CD8-positive, alpha-beta memory T cell (primary cell): Measurements from ENCODE around the gene RAPGEF1. TPM values are rescaled to one million over a fixed set of nuclear protein-coding genes. Genes with fewer than 3 reads are reported as not detected.
"Not testable (repeated sequence)": the region's sequence is repeated elsewhere in the genome, so short reads cannot be mapped to it uniquely, and the experiment has no call there.

Experiments
- CTCF ChIA-PET: fragments of 350-600 bp; sonication (Branson Sonifier 250); formaldehyde crosslinking; loops from one replicate; lab custom pipeline; 2021; ENCODE audit warnings: antibody characterized with exemption; lab: Charles Lee
- POLR2A ChIA-PET: fragments of 350-600 bp; sonication (Branson Sonifier 250); formaldehyde crosslinking; loops from one replicate; lab custom pipeline; 2021; ENCODE audit warnings: antibody characterized with exemption; lab: Charles Lee
- DNase-seq, 5 donors: peaks; one replicate each; pipeline versions ENCODE4 v3.0.0 to v3.0.0-alpha.2; 2020 to 2022; ENCODE audit warnings: mixed read lengths in 1 of 5
- H3K27ac ChIP-seq: one replicate; pipeline ENCODE4 v1.7.0; 2013; ENCODE audit warnings: low read depth, mild to moderate bottlenecking, low read length, moderate library complexity
- H3K27me3 ChIP-seq: 2 replicates; pipeline ENCODE4 v1.7.0; 2013; ENCODE audit warnings: low read length, mild to moderate bottlenecking; ENCODE audit not compliant: insufficient read depth, poor library complexity, severe bottlenecking
- H3K36me3 ChIP-seq: 2 replicates; pipeline ENCODE4 v1.7.0; 2013; ENCODE audit warnings: mild to moderate bottlenecking, low read length, moderate library complexity; ENCODE audit not compliant: insufficient read depth
- H3K4me1 ChIP-seq: 2 replicates; pipeline ENCODE4 v1.7.0; 2013; ENCODE audit warnings: mild to moderate bottlenecking, low read length, moderate library complexity; ENCODE audit not compliant: insufficient read depth
- H3K4me3 ChIP-seq: 2 replicates; pipeline ENCODE4 v1.7.0; 2013; ENCODE audit warnings: mild to moderate bottlenecking, low read length
- H3K9me3 ChIP-seq: 2 replicates; pipeline ENCODE4 v1.7.0; 2013; ENCODE audit warnings: mild to moderate bottlenecking, low read length
- H3K27ac Mint-ChIP-seq, 8 donors: one replicate each; pipeline ENCODE4 v1.8.0; 2020 to 2021; ENCODE audit warnings: mixed read lengths in 8 of 8, mild to moderate bottlenecking in 6 of 8, inconsistent platforms in 3 of 8, moderate library complexity in 3 of 8
- H3K27me3 Mint-ChIP-seq, 2 donors: one replicate each; pipeline ENCODE4 v1.8.0; 2020 to 2021; ENCODE audit warnings: mixed read lengths in 2 of 2, mild to moderate bottlenecking in 1 of 2, moderate library complexity in 1 of 2
- H3K36me3 Mint-ChIP-seq, 3 donors: one replicate each; pipeline ENCODE4 v1.8.0; 2020 to 2021; ENCODE audit warnings: mixed read lengths in 3 of 3, inconsistent platforms in 1 of 3, mild to moderate bottlenecking in 1 of 3
- H3K4me1 Mint-ChIP-seq, 3 donors: one replicate each; pipeline ENCODE4 v1.8.0; 2020 to 2021; ENCODE audit warnings: mixed read lengths in 3 of 3, inconsistent platforms in 1 of 3, mild to moderate bottlenecking in 1 of 3
- H3K4me3 Mint-ChIP-seq, 7 donors: one replicate each; pipeline ENCODE4 v1.8.0; 2020 to 2021; ENCODE audit warnings: mixed read lengths in 7 of 7, mild to moderate bottlenecking in 6 of 7, moderate library complexity in 4 of 7, inconsistent platforms in 2 of 7
- H3K9me3 Mint-ChIP-seq, 5 donors: one replicate each; pipeline ENCODE4 v1.8.0; 2020 to 2022; ENCODE audit warnings: mixed read lengths in 5 of 5, mild to moderate bottlenecking in 3 of 5, moderate library complexity in 2 of 5, inconsistent platforms in 1 of 5
- polyA plus RNA-seq: library from polyadenylated mRNA; unstranded; fragments of 300-500 nt; fragmentation: Illumina TruSeq; gene quantifications from one replicate; pipeline ENCODE4 v1.2.3, GENCODE V29; 2021
- total RNA-seq, 2 experiments: library from RNA; stranded (reverse); gene quantifications; one replicate each; pipeline ENCODE4 v1.2.3, GENCODE V29; 2021

Gene RAPGEF1
- total and polyA plus RNA-seq, 3 experiments from 2014 or later: 20.1 to 148 (median 145) TPM

GRCh38 chr9:131757549-131757948, 17.7 kb upstream of the RAPGEF1 start:
- Histone ChIP-seq H3K4me1 (no peaks in the 10 kb centered on the region), H3K9me3 (no peaks in the 10 kb centered on the region), H3K4me3 (no peak overlapping the region), H3K27ac (no peak overlapping the region), H3K27me3 (peaks cover 3% of the 10 kb centered on the region), H3K36me3 (no peaks in the 10 kb centered on the region)
- H3K36me3 Mint-ChIP-seq: no peaks in the 10 kb centered on the region
- CTCF ChIA-PET: interaction anchor here (1.1 to 2.7 kb wide), 8 partner anchors 12 to 511 kb away, joined by 3 to 8 read pairs (median 4); no protein-coding TSS in a partner anchor
- H3K4me1 Mint-ChIP-seq: peaks cover 4 to 6% (median 5%) of the 10 kb centered on the region in 3 donors
- DNase-seq: no peak
- H3K4me3 Mint-ChIP-seq: no peak overlapping the region
- H3K27ac Mint-ChIP-seq: no peak overlapping the region
- H3K9me3 Mint-ChIP-seq: no peaks in the 10 kb centered on the region
- peaks cover 5 to 16% of the 10 kb centered on the region in 2 donors for H3K27me3 Mint-ChIP-seq
- POLR2A ChIA-PET: no interaction called here

GRCh38 chr9:131755541-131756198, 15.8 kb upstream of the RAPGEF1 start:
- H3K36me3 ChIP-seq: no peaks in the 10 kb centered on the region
- Mint-ChIP-seq H3K27me3 (peaks cover 5 to 16% of the 10 kb centered on the region in 2 donors), H3K36me3 (no peaks in the 10 kb centered on the region), H3K4me3 (peak overlapping the region in 2 of 7 donors; percentile 33 to 41), H3K4me1 (peaks cover 4 to 6% (median 5%) of the 10 kb centered on the region in 3 donors), H3K27ac (peak overlapping the region in 6 of 8 donors; percentile 21 to 92 (median 60)), H3K9me3 (no peaks in the 10 kb centered on the region)
- no peaks in the 10 kb centered on the region for H3K4me1 ChIP-seq
- no peak overlapping the region for H3K4me3 ChIP-seq
- CTCF ChIA-PET: interaction anchor here (0.6 to 2.7 kb wide), 17 partner anchors 9 to 744 kb away, joined by 3 to 9 read pairs (median 3); partner anchors contain the start of gene NUP214
- DNase-seq: peak; percentile 76 to 85 (median 77)
- H3K27me3 ChIP-seq: peaks cover 3% of the 10 kb centered on the region
- no peak overlapping the region for H3K27ac ChIP-seq
- no peaks in the 10 kb centered on the region for H3K9me3 ChIP-seq
- POLR2A ChIA-PET: interaction anchor here (0.7 kb wide), 1 partner anchor 36 kb away, joined by 6 read pairs; no protein-coding TSS in a partner anchor

- Histone ChIP-seq H3K4me3 (no peak overlapping the region), H3K27ac (no peak overlapping the region), H3K4me1 (no peaks in the 10 kb centered on the region), H3K27me3 (peaks cover 3% of the 10 kb centered on the region), H3K36me3 (no peaks in the 10 kb centered on the region), H3K9me3 (no peaks in the 10 kb centered on the region)
- peaks cover 4 to 6% (median 5%) of the 10 kb centered on the region in 3 donors for H3K4me1 Mint-ChIP-seq
- H3K9me3 Mint-ChIP-seq: no peaks in the 10 kb centered on the region
- CTCF ChIA-PET: interaction anchor here (0.6 to 1.7 kb wide), 15 partner anchors 9 to 745 kb away, joined by 3 to 9 read pairs (median 3); partner anchors contain the start of gene NUP214
- POLR2A ChIA-PET: no interaction called here
- DNase-seq: no peak
- peaks cover 5 to 16% of the 10 kb centered on the region in 2 donors for H3K27me3 Mint-ChIP-seq
- H3K27ac Mint-ChIP-seq: no peak overlapping the region
- no peak overlapping the region for H3K4me3 Mint-ChIP-seq
- H3K36me3 Mint-ChIP-seq: no peaks in the 10 kb centered on the region
Measured at GRCh38 chr9:131754846-131755245, 15.0 kb upstream of the RAPGEF1 start.

GRCh38 chr9:131753751-131754150, 13.9 kb upstream of the RAPGEF1 start:
- H3K27ac Mint-ChIP-seq: not testable (repeated sequence)
- CTCF ChIA-PET: interaction anchor here (1.7 kb wide), 1 partner anchor 404 kb away, joined by 3 read pairs; no protein-coding TSS in a partner anchor

GRCh38 chr9:131752231-131752884, 12.5 kb upstream of the RAPGEF1 start:
- no peaks in the 10 kb centered on the region for H3K27me3 ChIP-seq
- peaks cover 3 to 10% of the 10 kb centered on the region in 2 donors for H3K27me3 Mint-ChIP-seq
- H3K27ac Mint-ChIP-seq: peak overlapping the region in 1 of 8 donors; percentile 2
- no peaks in the 10 kb centered on the region for H3K36me3 Mint-ChIP-seq
- H3K9me3 ChIP-seq: no peaks in the 10 kb centered on the region
- no peak for DNase-seq
- no peak overlapping the region for H3K4me3 ChIP-seq
- no peaks in the 10 kb centered on the region for H3K9me3 Mint-ChIP-seq
- H3K4me1 ChIP-seq: no peaks in the 10 kb centered on the region
- no peak overlapping the region for H3K27ac ChIP-seq
- no peak overlapping the region for H3K4me3 Mint-ChIP-seq
- peaks cover 6 to 8% (median 6%) of the 10 kb centered on the region in 3 donors for H3K4me1 Mint-ChIP-seq
- ChIA-PET POLR2A (interaction anchor here (0.7 kb wide), 1 partner anchor 305 kb away, joined by 4 read pairs; no protein-coding TSS in a partner anchor), CTCF (interaction anchor here (1.4 kb wide), 1 partner anchor 13 kb away, joined by 3 read pairs; no protein-coding TSS in a partner anchor)
- no peaks in the 10 kb centered on the region for H3K36me3 ChIP-seq

More at GRCh38 chr9:131753751-131754150, 13.9 kb upstream of the RAPGEF1 start:
- not testable (repeated sequence) for H3K9me3 ChIP-seq, H3K36me3 Mint-ChIP-seq, H3K27me3 ChIP-seq, H3K4me1 Mint-ChIP-seq, H3K9me3 Mint-ChIP-seq, H3K4me3 ChIP-seq, H3K4me1 ChIP-seq, DNase-seq, H3K36me3 ChIP-seq, H3K27ac ChIP-seq, H3K4me3 Mint-ChIP-seq
- POLR2A ChIA-PET: interaction anchor here (0.7 kb wide), 1 partner anchor 589 kb away, joined by 3 read pairs; no protein-coding TSS in a partner anchor
- peaks cover 3 to 16% of the 10 kb centered on the region in 2 donors for H3K27me3 Mint-ChIP-seq

- no peak overlapping the region for H3K27ac Mint-ChIP-seq
- no peak for DNase-seq
- Histone ChIP-seq H3K4me3 (no peak overlapping the region), H3K36me3 (no peaks in the 10 kb centered on the region), H3K4me1 (peaks cover 18% of the 10 kb centered on the region), H3K27ac (no peak overlapping the region), H3K9me3 (no peaks in the 10 kb centered on the region), H3K27me3 (no peaks in the 10 kb centered on the region)
- no peaks in the 10 kb centered on the region for H3K36me3 Mint-ChIP-seq
- peaks cover 0 to 2% of the 10 kb centered on the region in 2 donors for H3K27me3 Mint-ChIP-seq
- no peaks in the 10 kb centered on the region for H3K9me3 Mint-ChIP-seq
- ChIA-PET CTCF (interaction anchor here (1.1 to 4.1 kb wide), 3 partner anchors 157 to 488 kb away, joined by 3 to 18 read pairs (median 8); no protein-coding TSS in a partner anchor), POLR2A (interaction anchor here (0.7 kb wide), 1 partner anchor 1154 kb away, joined by 4 read pairs; no protein-coding TSS in a partner anchor)
- H3K4me3 Mint-ChIP-seq: no peak overlapping the region
- H3K4me1 Mint-ChIP-seq: peaks cover 19 to 30% (median 28%) of the 10 kb centered on the region in 3 donors
Measured at GRCh38 chr9:131748411-131748955, 8.6 kb upstream of the RAPGEF1 start.

- CTCF ChIA-PET: interaction anchor here (0.7 to 1.5 kb wide), 7 partner anchors 65 to 165 kb away, joined by 3 to 5 read pairs (median 3); no protein-coding TSS in a partner anchor
- POLR2A ChIA-PET: no interaction called here
- no peaks in the 10 kb centered on the region for H3K9me3 ChIP-seq
- DNase-seq: peak in 1 of 5 donors; percentile 39
- Mint-ChIP-seq H3K4me3 (no peak overlapping the region), H3K9me3 (no peaks in the 10 kb centered on the region), H3K27ac (peak overlapping the region in 2 of 8 donors; percentile 33 to 57), H3K4me1 (peaks cover 22 to 38% (median 37%) of the 10 kb centered on the region in 3 donors), H3K27me3 (peaks cover 0 to 2% of the 10 kb centered on the region in 2 donors), H3K36me3 (no peaks in the 10 kb centered on the region)
- peaks cover 27% of the 10 kb centered on the region for H3K4me1 ChIP-seq
- no peak overlapping the region for H3K27ac ChIP-seq
- H3K36me3 ChIP-seq: no peaks in the 10 kb centered on the region
- H3K4me3 ChIP-seq: no peak overlapping the region
- H3K27me3 ChIP-seq: no peaks in the 10 kb centered on the region
Measured at GRCh38 chr9:131747352-131747751, 7.5 kb upstream of the RAPGEF1 start.
